Neural cell (in vitro differentiated cells): ENCODE measurements around the gene TANGO6.

Source experiments
- TF ChIP-seq, protein P1 (sequence below): fragments of 450-650 bp; IDR thresholded peaks from 2 replicates; pipeline ENCODE4 v1.5.1; 2014; ENCODE audit warnings: antibody characterized with exemption, mild to moderate bottlenecking, moderate library complexity; ENCODE audit not compliant: poor library complexity, severe bottlenecking
- TF ChIP-seq, protein P2 (sequence below): IDR thresholded peaks from 2 replicates; pipeline ENCODE4 v1.6.1; 2012; ENCODE audit warnings: borderline replicate concordance

DNA sequence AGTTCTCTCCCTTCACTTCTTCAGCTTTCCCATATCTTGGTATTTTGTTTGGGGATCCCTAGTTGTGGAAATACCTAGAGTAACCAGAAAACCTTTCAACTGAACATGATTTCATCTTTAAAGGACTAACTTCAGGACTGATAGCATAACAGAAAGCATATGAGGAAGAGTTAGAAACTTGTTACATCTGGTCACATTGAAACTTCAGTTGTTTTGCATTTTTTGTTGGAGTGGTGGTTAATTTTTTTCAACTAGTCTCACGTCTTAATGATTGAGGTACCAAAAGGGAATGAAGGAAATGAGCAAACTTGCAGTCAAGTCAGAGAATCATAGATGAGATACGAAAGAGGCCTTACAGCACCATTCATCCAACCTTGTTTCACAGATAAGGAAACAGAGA lies 49.6 kb downstream of the TANGO6 start:
- TF ChIP-seq, protein P1, sequence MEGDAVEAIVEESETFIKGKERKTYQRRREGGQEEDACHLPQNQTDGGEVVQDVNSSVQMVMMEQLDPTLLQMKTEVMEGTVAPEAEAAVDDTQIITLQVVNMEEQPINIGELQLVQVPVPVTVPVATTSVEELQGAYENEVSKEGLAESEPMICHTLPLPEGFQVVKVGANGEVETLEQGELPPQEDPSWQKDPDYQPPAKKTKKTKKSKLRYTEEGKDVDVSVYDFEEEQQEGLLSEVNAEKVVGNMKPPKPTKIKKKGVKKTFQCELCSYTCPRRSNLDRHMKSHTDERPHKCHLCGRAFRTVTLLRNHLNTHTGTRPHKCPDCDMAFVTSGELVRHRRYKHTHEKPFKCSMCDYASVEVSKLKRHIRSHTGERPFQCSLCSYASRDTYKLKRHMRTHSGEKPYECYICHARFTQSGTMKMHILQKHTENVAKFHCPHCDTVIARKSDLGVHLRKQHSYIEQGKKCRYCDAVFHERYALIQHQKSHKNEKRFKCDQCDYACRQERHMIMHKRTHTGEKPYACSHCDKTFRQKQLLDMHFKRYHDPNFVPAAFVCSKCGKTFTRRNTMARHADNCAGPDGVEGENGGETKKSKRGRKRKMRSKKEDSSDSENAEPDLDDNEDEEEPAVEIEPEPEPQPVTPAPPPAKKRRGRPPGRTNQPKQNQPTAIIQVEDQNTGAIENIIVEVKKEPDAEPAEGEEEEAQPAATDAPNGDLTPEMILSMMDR, result no peak
- TF ChIP-seq, protein P2, sequence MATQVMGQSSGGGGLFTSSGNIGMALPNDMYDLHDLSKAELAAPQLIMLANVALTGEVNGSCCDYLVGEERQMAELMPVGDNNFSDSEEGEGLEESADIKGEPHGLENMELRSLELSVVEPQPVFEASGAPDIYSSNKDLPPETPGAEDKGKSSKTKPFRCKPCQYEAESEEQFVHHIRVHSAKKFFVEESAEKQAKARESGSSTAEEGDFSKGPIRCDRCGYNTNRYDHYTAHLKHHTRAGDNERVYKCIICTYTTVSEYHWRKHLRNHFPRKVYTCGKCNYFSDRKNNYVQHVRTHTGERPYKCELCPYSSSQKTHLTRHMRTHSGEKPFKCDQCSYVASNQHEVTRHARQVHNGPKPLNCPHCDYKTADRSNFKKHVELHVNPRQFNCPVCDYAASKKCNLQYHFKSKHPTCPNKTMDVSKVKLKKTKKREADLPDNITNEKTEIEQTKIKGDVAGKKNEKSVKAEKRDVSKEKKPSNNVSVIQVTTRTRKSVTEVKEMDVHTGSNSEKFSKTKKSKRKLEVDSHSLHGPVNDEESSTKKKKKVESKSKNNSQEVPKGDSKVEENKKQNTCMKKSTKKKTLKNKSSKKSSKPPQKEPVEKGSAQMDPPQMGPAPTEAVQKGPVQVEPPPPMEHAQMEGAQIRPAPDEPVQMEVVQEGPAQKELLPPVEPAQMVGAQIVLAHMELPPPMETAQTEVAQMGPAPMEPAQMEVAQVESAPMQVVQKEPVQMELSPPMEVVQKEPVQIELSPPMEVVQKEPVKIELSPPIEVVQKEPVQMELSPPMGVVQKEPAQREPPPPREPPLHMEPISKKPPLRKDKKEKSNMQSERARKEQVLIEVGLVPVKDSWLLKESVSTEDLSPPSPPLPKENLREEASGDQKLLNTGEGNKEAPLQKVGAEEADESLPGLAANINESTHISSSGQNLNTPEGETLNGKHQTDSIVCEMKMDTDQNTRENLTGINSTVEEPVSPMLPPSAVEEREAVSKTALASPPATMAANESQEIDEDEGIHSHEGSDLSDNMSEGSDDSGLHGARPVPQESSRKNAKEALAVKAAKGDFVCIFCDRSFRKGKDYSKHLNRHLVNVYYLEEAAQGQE, result no peak
